RWPE1 (cell line): ENCODE results near the gene DENND5A.

Experiments
- CTCF ChIA-PET: fragments of 350-600 bp; sonication (Branson Sonifier 250); formaldehyde crosslinking; extraction: SDS; loops from one replicate; lab custom pipeline; 2021; lab: Yijun Ruan, JAX
- POLR2A ChIA-PET: fragments of 400-600 bp; formaldehyde crosslinking; extraction: SDS; loops from one replicate; lab custom pipeline; 2020; ENCODE audit warnings: antibody characterized with exemption; ENCODE audit not compliant: low non-redundant PET; lab: Yijun Ruan, JAX
- DNase-seq: peaks from one replicate; pipeline ENCODE4 v3.0.0; 2012; ENCODE audit warnings: low spot score
- H3K27ac ChIP-seq: fragments of 450-650 bp; 2 replicates; pipeline ENCODE4 v1.5.1; 2017
- CTCF ChIP-seq: fragments of 450-650 bp; conservative IDR thresholded peaks from 2 replicates; pipeline ENCODE4 v1.5.1; 2017; ENCODE audit warnings: low read depth, mild to moderate bottlenecking

Gene DENND5A

GRCh38 chr11:9092853-9093778 lies 172.0 kb downstream of the DENND5A start:
- ChIA-PET CTCF (interaction anchor here (0.6 to 1.7 kb wide), 6 partner anchors 10 to 222 kb away, joined by 3 to 6 read pairs (median 3); no protein-coding TSS in a partner anchor), POLR2A (no interaction called here)
- no peak overlapping the region for H3K27ac ChIP-seq
- DNase-seq, result no peak
- TF ChIP-seq CTCF, result 0 out of 2 replicates have a peak, but pooled peaks have one; percentile 10

GRCh38 chr11:9092072-9092471 lies 173.1 kb downstream of the DENND5A start:
- H3K27ac ChIP-seq, result no peak overlapping the region
- DNase-seq, result no peak
- ChIA-PET CTCF (interaction anchor here (1.0 to 1.7 kb wide), 3 partner anchors 19 to 77 kb away, joined by 3 to 6 read pairs (median 3); no protein-coding TSS in a partner anchor), POLR2A (no interaction called here)
- TF ChIP-seq CTCF, result no peak

DNA sequence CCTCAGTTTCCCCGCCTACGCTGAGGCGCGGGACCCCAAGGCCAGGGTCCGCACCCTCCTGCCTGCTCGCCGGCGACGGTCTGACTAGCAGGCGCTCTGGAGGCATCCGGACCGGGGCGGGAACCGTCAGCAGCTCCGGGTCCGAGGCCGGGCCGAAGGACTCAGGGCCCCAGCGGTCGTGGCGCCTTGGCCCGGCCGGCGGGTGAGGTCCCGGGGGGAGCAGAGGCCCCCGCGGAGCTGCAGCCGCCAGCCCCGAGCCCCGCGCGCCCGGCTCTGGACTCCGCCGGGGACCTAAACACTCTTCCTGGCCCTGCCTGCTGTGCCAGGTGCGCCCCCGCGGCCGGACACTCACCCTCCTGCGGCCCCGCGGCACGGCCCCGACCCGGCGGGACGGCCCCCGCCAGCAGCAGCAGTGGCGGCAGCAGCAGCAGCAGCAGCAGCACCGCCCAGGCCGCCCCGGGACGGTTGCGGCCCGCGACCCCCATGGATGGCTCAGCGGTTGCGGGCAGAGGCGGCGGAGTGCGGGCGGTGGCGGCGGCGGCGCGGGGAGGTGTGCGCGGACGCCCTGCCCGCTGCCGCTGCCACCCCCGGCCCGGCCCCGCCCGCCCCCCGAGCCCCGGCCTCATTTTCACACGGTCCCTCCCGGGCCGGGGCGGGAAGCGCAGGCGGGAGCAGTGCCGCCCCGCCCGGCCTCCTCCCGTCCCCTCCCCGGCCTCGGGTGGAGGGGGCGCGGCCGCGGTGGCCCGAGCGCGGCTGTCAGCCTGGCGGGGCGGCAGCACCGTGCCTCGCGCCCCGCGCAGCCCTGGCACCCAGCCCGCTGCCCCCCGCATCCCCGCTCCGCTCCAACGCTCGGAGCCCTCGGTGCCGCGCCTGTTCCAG lies 173.9 kb downstream of the DENND5A start, which contains the start of gene SCUBE2:
Gene SCUBE2 (minus strand): TSS at position 556 of the 879 bp plus-strand sequence. CDS start 71 bp downstream, at position 485.
- CTCF ChIA-PET, result no interaction called here
- POLR2A ChIA-PET, result no interaction called here

DNA sequence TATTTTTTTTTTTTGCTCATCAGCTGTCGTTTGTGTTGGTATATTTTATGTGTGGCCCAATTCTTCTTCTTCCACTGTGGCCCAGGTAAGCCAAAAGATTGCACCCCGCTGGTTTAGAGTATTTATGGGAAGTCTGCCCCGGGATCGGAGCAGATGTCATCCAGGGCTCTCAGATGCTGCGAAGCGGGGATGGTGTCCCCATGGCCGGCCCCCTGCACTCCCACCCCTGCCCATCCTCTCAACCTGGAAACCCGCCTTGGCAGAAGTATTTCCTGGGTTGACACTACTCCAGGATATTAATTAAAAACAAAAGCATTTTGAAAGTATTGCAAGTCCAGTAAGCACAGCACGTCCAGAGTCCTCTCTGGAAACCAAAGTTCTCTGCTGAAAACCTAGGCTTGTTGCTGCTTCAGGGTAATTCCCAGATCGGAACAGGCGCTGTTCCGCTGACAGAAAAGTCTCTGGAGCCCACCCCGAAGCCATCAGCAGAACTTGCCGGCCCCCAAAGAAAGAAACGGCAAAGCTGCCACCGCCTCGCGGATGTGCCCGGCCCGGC lies 174.6 kb downstream of the DENND5A start:
- no peak overlapping the region for H3K27ac ChIP-seq
- POLR2A ChIA-PET, result interaction anchor here (0.6 kb wide), 1 partner anchor 54 kb away, joined by 4 read pairs; no protein-coding TSS in a partner anchor
- CTCF ChIA-PET, result no interaction called here
- DNase-seq, result no peak
- no peak for TF ChIP-seq CTCF

More for the DNA sequence above, 173.9 kb downstream of the DENND5A start, which contains the start of gene SCUBE2:
- no peak for TF ChIP-seq CTCF
- no peak for DNase-seq
- H3K27ac ChIP-seq, result no peak within 1 kb of the TSS

DNA sequence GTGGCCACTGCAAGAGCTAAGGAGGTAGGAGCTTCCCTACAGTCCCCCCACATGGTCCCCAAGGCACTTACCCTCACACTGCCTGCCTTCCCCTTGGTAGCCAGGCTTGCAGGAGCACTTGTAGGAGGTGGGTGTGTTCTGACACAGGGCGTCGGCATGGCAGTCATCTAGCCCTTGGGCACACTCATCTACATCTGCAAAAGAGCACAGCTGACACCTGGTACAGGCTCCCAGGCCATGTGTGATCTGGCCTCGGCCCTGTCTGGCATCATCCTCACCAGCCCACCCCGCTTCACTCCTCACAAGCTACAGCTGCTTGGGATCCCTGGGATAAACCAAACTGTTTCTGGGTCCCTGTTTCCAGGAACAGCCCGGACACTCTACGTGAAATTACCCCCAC lies 175.5 kb downstream of the DENND5A start:
- DNase-seq, result no peak
- CTCF ChIA-PET, result interaction anchor here (1.4 kb wide), 1 partner anchor 48 kb away, joined by 5 read pairs; no protein-coding TSS in a partner anchor
- no peak for TF ChIP-seq CTCF
- H3K27ac ChIP-seq, result no peak overlapping the region
- POLR2A ChIA-PET, result no interaction called here

DNA sequence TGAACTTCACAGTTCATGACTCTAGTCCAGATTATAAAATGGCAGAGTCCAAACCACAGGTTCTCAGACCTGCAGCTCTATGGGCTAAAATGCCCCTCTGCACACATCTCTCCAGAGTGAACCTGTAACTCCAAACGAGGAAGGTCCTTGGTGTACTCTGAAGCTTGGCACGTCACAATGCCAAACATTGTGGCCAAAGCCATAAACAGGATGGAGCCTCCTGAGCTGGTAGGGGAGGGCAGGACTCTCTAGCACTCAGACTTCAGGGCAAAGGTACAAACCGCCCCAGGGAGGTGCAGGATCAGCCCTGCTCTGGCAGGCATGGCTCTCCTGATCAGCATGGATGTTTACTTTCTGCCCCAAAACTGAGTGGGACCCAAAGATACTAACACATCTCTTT lies 176.1 kb downstream of the DENND5A start:
- ChIA-PET CTCF (interaction anchor here (1.4 kb wide), 1 partner anchor 49 kb away, joined by 5 read pairs; no protein-coding TSS in a partner anchor), POLR2A (no interaction called here)
- no peak for TF ChIP-seq CTCF
- no peak overlapping the region for H3K27ac ChIP-seq
- no peak for DNase-seq
